H1 (cell line): ENCODE results near the gene CPTP. TPM values are rescaled to one million over a fixed set of nuclear protein-coding genes. Genes with fewer than 3 reads are reported as not detected.

Experiments
- CTCF ChIA-PET: fragments of 300-600 bp; sonication (Branson Sonifier 250); formaldehyde crosslinking; loops from one replicate; lab custom pipeline; 2021; ENCODE audit not compliant: partially characterized antibody; lab: Charles Lee
- POLR2A ChIA-PET: fragments of 300-600 bp; sonication (Branson Sonifier 250); formaldehyde crosslinking; loops from one replicate; lab custom pipeline; 2021; ENCODE audit warnings: inconsistent platforms; ENCODE audit not compliant: partially characterized antibody; lab: Charles Lee
- DNase-seq, 2 experiments: peaks; one replicate each; pipeline versions ENCODE4 v3.0.0 to v3.0.0-alpha.2; 2010 to 2022; ENCODE audit warnings: low spot score in 2 of 2, low read depth in 1 of 2, mixed read lengths in 1 of 2
- FAIRE-seq: peaks from 2 replicates; lab custom pipeline; 2011; peaks lifted over from hg19 to GRCh38; lab: Jason Lieb, UNC
- H2AFZ ChIP-seq: 2 replicates; pipeline ENCODE4 v1.8.1; 2012; ENCODE audit warnings: low read length, inconsistent platforms
- H2AK5ac ChIP-seq: 2 replicates; pipeline ENCODE4 v1.6.1; 2013; ENCODE audit warnings: low read depth, low read length
- H2BK120ac ChIP-seq: replicated peaks from 2 replicates; pipeline ENCODE3; 2013; ENCODE audit warnings: low read depth, low read length, inconsistent platforms
- H2BK12ac ChIP-seq: 2 replicates; pipeline ENCODE4 v1.6.1; 2013; ENCODE audit warnings: low read depth, low read length
- H2BK15ac ChIP-seq: 2 replicates; pipeline ENCODE4 v1.6.1; 2013; ENCODE audit warnings: low read length
- H2BK20ac ChIP-seq: 2 replicates; pipeline ENCODE4 v1.6.1; 2013; ENCODE audit warnings: low read length
- H2BK5ac ChIP-seq: 2 replicates; pipeline ENCODE4 v1.6.1; 2013; ENCODE audit warnings: low read depth, low read length
- H3K14ac ChIP-seq: 2 replicates; pipeline ENCODE4 v1.6.1; 2013; ENCODE audit warnings: inconsistent platforms; ENCODE audit not compliant: insufficient read length
- H3K18ac ChIP-seq: 2 replicates; pipeline ENCODE4 v1.6.1; 2013; ENCODE audit warnings: low read length; ENCODE audit errors: extremely low read depth
- H3K23ac ChIP-seq: 2 replicates; pipeline ENCODE4 v1.6.1; 2013; ENCODE audit warnings: inconsistent platforms; ENCODE audit not compliant: insufficient read length
- H3K23me2 ChIP-seq: 2 replicates; pipeline ENCODE4 v1.6.1; 2013; ENCODE audit warnings: low read depth, low read length
- H3K27ac ChIP-seq: 2 replicates; pipeline ENCODE4 v1.6.1; 2011; ENCODE audit warnings: low read depth, low read length, inconsistent platforms
- H3K27me3 ChIP-seq, 4 experiments: replicated peaks in 1 of 4; 1 replicate in 1 of 4; 2 replicates in 3 of 4; pipeline versions ENCODE4 v1.6.1 to v1.8.1; 2011 to 2013; ENCODE audit warnings: low read length in 3 of 4, mild to moderate bottlenecking in 3 of 4, inconsistent platforms in 2 of 4, mixed read lengths in 2 of 4, moderate library complexity in 1 of 4; ENCODE audit not compliant: control insufficient read depth in 3 of 4, insufficient read depth in 3 of 4; ENCODE audit errors: extremely low read depth in 1 of 4
- H3K36me3 ChIP-seq, 4 experiments: 2 replicates each; pipeline versions ENCODE4 v1.6.1 to v1.8.1; 2011 to 2013; ENCODE audit warnings: mild to moderate bottlenecking in 4 of 4, low read length in 3 of 4, moderate library complexity in 2 of 4, control low read depth in 1 of 4, inconsistent platforms in 1 of 4; ENCODE audit not compliant: insufficient read depth in 4 of 4, control insufficient read depth in 2 of 4
- H3K4ac ChIP-seq: replicated peaks from 2 replicates; pipeline ENCODE3; 2013; ENCODE audit warnings: low read length, low read depth, mixed read lengths, inconsistent platforms; ENCODE audit not compliant: insufficient read length
- H3K4me1 ChIP-seq, 4 experiments: replicated peaks in 1 of 4; 1 replicate in 1 of 4; 2 replicates in 3 of 4; pipeline versions ENCODE4 v1.6.1 to v1.8.1; 2011 to 2013; ENCODE audit warnings: low read length in 3 of 4, inconsistent platforms in 2 of 4, mixed read lengths in 1 of 4; ENCODE audit not compliant: insufficient read depth in 4 of 4, control insufficient read depth in 3 of 4
- H3K4me2 ChIP-seq, 2 experiments: 2 replicates each; pipeline versions ENCODE4 v1.6.1 to v1.8.1; 2011 to 2013; ENCODE audit warnings: low read depth in 2 of 2, low read length in 2 of 2, control low read depth in 1 of 2, inconsistent platforms in 1 of 2, mild to moderate bottlenecking in 1 of 2; ENCODE audit not compliant: insufficient read depth in 1 of 2
- H3K4me3 ChIP-seq, 4 experiments: fragments of 200-600, 300-600 bp in 1 of 4; sonication (generic), shearing (Covaris generic), sonication (Bioruptor Twin) in 1 of 4; 2 replicates each; pipeline versions ENCODE4 v1.5.1 to v1.8.1; 2011 to 2016; ENCODE audit warnings: low read length in 4 of 4, low read depth in 3 of 4, control low read depth in 2 of 4, inconsistent platforms in 2 of 4, mild to moderate bottlenecking in 2 of 4, mixed read lengths in 1 of 4, moderate library complexity in 1 of 4; ENCODE audit not compliant: insufficient read depth in 2 of 4; ENCODE audit errors: extremely low read depth in 1 of 4
- H3K56ac ChIP-seq: replicated peaks from 2 replicates; pipeline ENCODE3; 2013; ENCODE audit warnings: low read depth, mild to moderate bottlenecking, mixed read lengths, low read length, inconsistent platforms; ENCODE audit not compliant: insufficient read length
- H3K79me1 ChIP-seq: 2 replicates; pipeline ENCODE4 v1.6.1; 2013; ENCODE audit warnings: low read depth, low read length, control low read depth
- H3K79me2 ChIP-seq, 2 experiments: 2 replicates each; pipeline versions ENCODE4 v1.6.1 to v1.8.1; 2012 to 2013; ENCODE audit warnings: low read length in 2 of 2, mild to moderate bottlenecking in 2 of 2, inconsistent platforms in 1 of 2; ENCODE audit not compliant: insufficient read depth in 2 of 2, control insufficient read depth in 1 of 2
- H3K9ac ChIP-seq, 4 experiments: replicated peaks in 1 of 4; 1 replicate in 1 of 4; 2 replicates in 3 of 4; pipeline versions ENCODE4 v1.6.1 to v1.8.1; 2011 to 2013; ENCODE audit warnings: low read depth in 3 of 4, low read length in 3 of 4, control low read depth in 2 of 4, mild to moderate bottlenecking in 2 of 4, moderate library complexity in 2 of 4, inconsistent platforms in 1 of 4; ENCODE audit errors: extremely low read depth in 1 of 4
- H3K9me3 ChIP-seq, 2 experiments: 2 replicates each; pipeline versions ENCODE4 v1.6.1 to v1.8.1; 2012 to 2013; ENCODE audit warnings: mild to moderate bottlenecking in 2 of 2, moderate library complexity in 2 of 2, control low read depth in 1 of 2, inconsistent platforms in 1 of 2, low read depth in 1 of 2, low read length in 1 of 2, mixed read lengths in 1 of 2; ENCODE audit not compliant: insufficient read depth in 2 of 2
- H4K20me1 ChIP-seq, 2 experiments: replicated peaks in 1 of 2; 2 replicates each; pipeline versions ENCODE3 to v1.8.1; 2011 to 2013; ENCODE audit warnings: inconsistent platforms in 2 of 2, low read length in 2 of 2, mild to moderate bottlenecking in 1 of 2; ENCODE audit not compliant: insufficient read depth in 2 of 2, control insufficient read depth in 1 of 2
- H4K5ac ChIP-seq: 2 replicates; pipeline ENCODE4 v1.6.1; 2013; ENCODE audit warnings: low read length, low read depth, mixed read lengths, inconsistent platforms; ENCODE audit not compliant: insufficient read length
- H4K8ac ChIP-seq: 2 replicates; pipeline ENCODE4 v1.8.0; 2013; ENCODE audit warnings: mild to moderate bottlenecking, moderate library complexity, low read length, inconsistent platforms; ENCODE audit not compliant: insufficient read depth; ENCODE audit errors: extremely low read depth
- H4K91ac ChIP-seq: replicated peaks from 2 replicates; pipeline ENCODE3; 2013; ENCODE audit warnings: low read length, mixed read lengths, inconsistent platforms; ENCODE audit not compliant: insufficient read length
- EGR1 ChIP-seq: IDR thresholded peaks from 2 replicates; pipeline ENCODE4 v1.6.1; 2011; ENCODE audit warnings: low read depth, low read length, borderline replicate concordance
- EP300 ChIP-seq, 2 experiments: IDR thresholded peaks; 1 replicate in 1 of 2; 2 replicates in 1 of 2; pipeline ENCODE4 v1.6.1; 2011 to 2012; ENCODE audit warnings: low read depth in 2 of 2, low read length in 2 of 2, mild to moderate bottlenecking in 2 of 2, borderline replicate concordance in 1 of 2, inconsistent platforms in 1 of 2, moderate library complexity in 1 of 2
- GTF2F1 ChIP-seq: IDR thresholded peaks from 2 replicates; pipeline ENCODE4 v1.6.1; 2012; ENCODE audit warnings: low read depth, low read length, improper control_type of control experiment, borderline replicate concordance
- HDAC2 ChIP-seq, 2 experiments: fragments of 300-600 bp in 1 of 2; sonication (generic) in 1 of 2; IDR thresholded peaks; 2 replicates each; pipeline ENCODE4 v1.6.1; 2011 to 2012; ENCODE audit warnings: low read depth in 2 of 2, low read length in 2 of 2, mild to moderate bottlenecking in 2 of 2, moderate library complexity in 2 of 2, borderline replicate concordance in 1 of 2, inconsistent platforms in 1 of 2
- KDM1A ChIP-seq: fragments of 200-600, 300-600 bp; sonication (generic); IDR thresholded peaks from 2 replicates; pipeline ENCODE4 v1.7.1; 2016; ENCODE audit warnings: mild to moderate bottlenecking, low read length, borderline replicate concordance
- KDM4A ChIP-seq: IDR thresholded peaks from one replicate; pipeline ENCODE4 v1.7.1; 2012; ENCODE audit warnings: low read depth, mild to moderate bottlenecking, moderate library complexity, low read length, inconsistent platforms; ENCODE audit not compliant: severe bottlenecking
- NANOG ChIP-seq: IDR thresholded peaks from 2 replicates; pipeline ENCODE4 v1.6.1; 2011; ENCODE audit warnings: low read length, low read depth, mild to moderate bottlenecking, inconsistent platforms; ENCODE audit not compliant: insufficient read depth, poor library complexity, severe bottlenecking
- POLR2A ChIP-seq, 2 experiments: IDR thresholded peaks; 1 replicate in 1 of 2; 2 replicates in 1 of 2; pipeline ENCODE4 v1.6.1; 2011; ENCODE audit warnings: low read depth in 2 of 2, low read length in 2 of 2, mild to moderate bottlenecking in 2 of 2; ENCODE audit errors: control extremely low read depth in 1 of 2
- POLR2AphosphoS5 ChIP-seq: IDR thresholded peaks from 2 replicates; pipeline ENCODE4 v1.6.1; 2011; ENCODE audit warnings: low read depth, low read length
- RNF2 ChIP-seq: fragments of 200-900, 300-1000 bp; sonication (generic); IDR thresholded peaks from 2 replicates; pipeline ENCODE4 v1.7.1; 2016; ENCODE audit warnings: borderline replicate concordance, low read depth, mild to moderate bottlenecking, antibody characterized with exemption, low read length; ENCODE audit not compliant: poor library complexity, severe bottlenecking; ENCODE audit errors: missing control alignments
- RXRA ChIP-seq: IDR thresholded peaks from 2 replicates; pipeline ENCODE4 v1.6.1; 2011; ENCODE audit warnings: low read depth, mild to moderate bottlenecking, low read length, moderate library complexity; ENCODE audit not compliant: insufficient read depth
- ZNF274 ChIP-seq: IDR thresholded peaks from 2 replicates; pipeline ENCODE4 v1.7.0; 2012; ENCODE audit warnings: low read length, borderline replicate concordance; ENCODE audit errors: extremely low read depth
- WGBS, 2 experiments: shearing (Covaris generic) in 1 of 2; methylation state at CpG; one replicate each; pipeline versions ENCODE4 v1.1.6 to v1.1.7; 2013 to 2015; ENCODE audit warnings: low lambda C conversion rate in 2 of 2, mixed read lengths in 2 of 2, inconsistent platforms in 1 of 2, low coverage in 1 of 2, missing lambda C conversion rate in 1 of 2; ENCODE audit not compliant: insufficient replicate concordance in 2 of 2, insufficient coverage in 1 of 2, insufficient read length in 1 of 2; ENCODE audit errors: extremely low coverage in 1 of 2, missing lambda C conversion rate in 1 of 2; 5-methylcytosine and 5-hydroxymethylcytosine counted together
- polyA plus RNA-seq, 7 experiments: library from polyadenylated mRNA; depleted of rRNA in 3 of 7; stranded (reverse) in 5 of 7; unstranded in 2 of 7; fragments of >200 nt in 5 of 7; fragments of 200-250 nt in 2 of 7; gene quantifications; 1 replicate in 5 of 7; 2 replicates in 1 of 7; 4 replicates in 1 of 7; pipeline versions ENCODE4 v1.2.1 to v1.2.3, GENCODE V29; 2011 to 2013; ENCODE audit warnings: missing spikeins in 2 of 7, mixed read lengths in 2 of 7
- total RNA-seq: library from RNA; stranded (reverse); fragmentation: NEBNext Ultra II Directional; extraction: Animal tissue kit (Norgen Biotek cat#: 25700); gene quantifications from 2 replicates; pipeline ENCODE4 v1.2.1, GENCODE V29; 2021

CPTP gene
- total and polyA plus RNA-seq, 2 of the 8 experiments (the other 6 are each of a cell fraction or from before 2014, with no cell fraction given) = 8.1 to 10.6 TPM

GRCh38 chr1:1303736-1304135 is 20.9 kb upstream of the CPTP start:
- WGBS, 2 experiments = 94% methylated on average over 13 of the region's 13 CpGs; no CpG with 5 or more reads in 1 of the 2 experiments
- no peak for FAIRE-seq
- Histone ChIP-seq H3K4me2 (no peak overlapping the region), H3K27me3 (peaks cover 0 to 4% (median 1%) of the 10 kb centered on the region in 4 experiments; a peak in 1 of 7 replicates), H3K9me3 (no peaks in the 10 kb centered on the region), H2BK20ac (no peak overlapping the region), H2BK15ac (peak overlapping the region; percentile 31; the same call in 1 of the 2 replicates), H2BK12ac (peak overlapping the region; percentile 96; the same call in 1 of the 2 replicates), H3K4me1 (peaks cover 0 to 31% (median 23%) of the 10 kb centered on the region in 4 experiments; a peak in 6 of 7 replicates), H3K9ac (no peak overlapping the region), H4K5ac (no peak overlapping the region), H3K4me3 (no peak overlapping the region), H4K20me1 (peaks cover 5 to 23% of the 10 kb centered on the region in 2 experiments), H2BK120ac (no peak overlapping the region), H3K14ac (no peak overlapping the region), H4K8ac (peak overlapping the region; percentile 79), H3K79me2 (peaks cover 0 to 6% of the 10 kb centered on the region in 2 experiments; a peak in 1 of 4 replicates), H3K56ac (no peak overlapping the region), H2AK5ac (peak overlapping the region; percentile 65; the same call in 1 of the 2 replicates), H4K91ac (peak overlapping the region; percentile 74), H3K4ac (no peak overlapping the region), H3K27ac (no peak overlapping the region), H3K36me3 (no peaks in the 10 kb centered on the region), H3K18ac (no peak overlapping the region), H2BK5ac (peak overlapping the region; percentile 75; the same call in 1 of the 2 replicates), H3K79me1 (peaks cover 4% of the 10 kb centered on the region; the same call in 1 of the 2 replicates), H3K23me2 (peaks cover 13% of the 10 kb centered on the region; the same call in 1 of the 2 replicates), H3K23ac (no peak overlapping the region), H2AFZ (no peak overlapping the region)
- POLR2A ChIA-PET = interaction anchor here (0.6 to 2.9 kb wide), 2 partner anchors 9 to 147 kb away, joined by 3 to 11 read pairs; no protein-coding TSS in a partner anchor
- no peak for DNase-seq
- CTCF ChIA-PET = interaction anchor here (0.6 to 2.1 kb wide), 5 partner anchors 13 to 327 kb away, joined by 3 to 17 read pairs (median 4); no protein-coding TSS in a partner anchor
- TF ChIP-seq EP300 (IDR thresholded peaks at IDR 0.05; ENCODE audit: borderline replicate concordance in 1 of 2, low read depth in 2 of 2, low read length in 2 of 2) (no peak), RXRA (no peak), POLR2A (IDR thresholded peaks at IDR 0.05; ENCODE audit: control extremely low read depth in 1 of 2, low read depth in 2 of 2, low read length in 2 of 2) (no peak), NANOG (no peak), GTF2F1 (no peak), ZNF274 (no peak), KDM4A (no peak), HDAC2 (IDR thresholded peaks at IDR 0.05; ENCODE audit: borderline replicate concordance in 1 of 2, low read depth in 2 of 2, low read length in 2 of 2) (no peak), RNF2 (no peak), POLR2AphosphoS5 (no peak), EGR1 (no peak), KDM1A (no peak)
